Body of pancreas (tissue), 4 donors: ENCODE results near the gene HS6ST3. TPM values are rescaled to one million over a fixed set of nuclear protein-coding genes. Genes with fewer than 3 reads are reported as not detected.
A peak's percentile ranks its signal among the peaks of the same experiment; 100 is the strongest.

Experiments used
- ATAC-seq: fragments of 150-250 bp; one replicate; pipeline ENCODE4 v1.9.1; 2016
- DNase-seq, 4 donors: peaks; one replicate each; pipeline ENCODE4 v3.0.0-alpha.2; 2019
- H3K27ac ChIP-seq, 4 donors: fragments of 200-600 bp; sonication (generic); 1 replicate in 3 of 4; 2 replicates in 1 of 4; pipeline versions ENCODE4 v1.5.1 to v1.6.1; 2016 to 2019; ENCODE audit warnings: mild to moderate bottlenecking in 1 of 4, mixed read lengths in 1 of 4, moderate library complexity in 1 of 4
- H3K27me3 ChIP-seq, 2 donors: fragments of 200-600 bp; sonication (generic); one replicate each; pipeline ENCODE4 v1.6.0; 2016; ENCODE audit warnings: mild to moderate bottlenecking in 1 of 2
- H3K36me3 ChIP-seq, 2 donors: fragments of 200-600 bp; sonication (generic); replicated peaks in 1 of 2; 2 replicates each; pipeline ENCODE4 v1.5.1; 2016; ENCODE audit warnings: low read depth in 2 of 2; ENCODE audit not compliant: insufficient read depth in 1 of 2
- H3K4me1 ChIP-seq: fragments of 200-600 bp; sonication (generic); one replicate; pipeline ENCODE4 v1.6.0; 2016
- H3K4me3 ChIP-seq, 2 donors: fragments of 200-600 bp; sonication (generic); 1 replicate in 1 of 2; 2 replicates in 1 of 2; pipeline ENCODE4 v1.5.1; 2016 to 2019
- H3K9me3 ChIP-seq, 3 donors: fragments of 200-600 bp; sonication (generic); 1 replicate in 2 of 3; 2 replicates in 1 of 3; pipeline ENCODE4 v1.5.1; 2016
- CTCF ChIP-seq, 7 experiments: fragments of 450-650 bp in 4 of 7; fragments of 200-600 bp in 3 of 7; sonication (generic) in 3 of 7; IDR thresholded peaks; one replicate each; pipeline ENCODE4 v1.5.1; 2016 to 2019; ENCODE audit warnings: antibody characterized with exemption in 7 of 7
- POLR2A ChIP-seq, 3 donors: fragments of 450-650 bp; IDR thresholded peaks; one replicate each; pipeline ENCODE4 v1.6.1; 2016; ENCODE audit warnings: antibody characterized with exemption in 3 of 3, mild to moderate bottlenecking in 2 of 3
- WGBS, 2 donors: methylation state at CpG; one replicate each; pipeline ENCODE4 v1.1.5; 2017; 5-methylcytosine and 5-hydroxymethylcytosine counted together
- intact Hi-C: fragments of 100-400 bp; cut with DNase I; formaldehyde crosslinking; loops from one replicate; pipeline ENCODE4 v1.15.1; 2023
- total RNA-seq, 2 donors: library from RNA; depleted of rRNA; stranded (reverse); fragments of >200 nt; gene quantifications; one replicate each; pipeline ENCODE4 v1.1.0, GENCODE V29; 2016

Gene HS6ST3
- total RNA-seq, 2 donors from 2014 or later, result 1.3 to 2.3 TPM

GRCh38 chr13:96229356-96229755 is 139.4 kb downstream of the HS6ST3 start:
- DNase-seq (no peak), ATAC-seq (no peak)
- WGBS, 2 donors, result 31 to 38% methylated on average over 2 of the region's 2 CpGs
- Histone ChIP-seq H3K4me1 (no peaks in the 10 kb centered on the region), H3K36me3 (no peaks in the 10 kb centered on the region), H3K4me3 (no peak overlapping the region), H3K9me3 (no peaks in the 10 kb centered on the region), H3K27ac (no peak overlapping the region), H3K27me3 (no peaks in the 10 kb centered on the region)
- no peak for TF ChIP-seq POLR2A (IDR thresholded peaks at IDR 0.05)
- peak in 6 of 7 experiments; percentile 27 to 45 (median 38) for TF ChIP-seq CTCF (IDR thresholded peaks at IDR 0.05)
- intact Hi-C loops, result no loop called here

GRCh38 chr13:96238241-96238640 is 148.3 kb downstream of the HS6ST3 start:
- no peaks in the 10 kb centered on the region for H3K4me1 ChIP-seq
- intact Hi-C loops, result no loop called here
- no peak for DNase-seq
- no peaks in the 10 kb centered on the region for H3K36me3 ChIP-seq
- no peak overlapping the region for H3K27ac ChIP-seq
- no peaks in the 10 kb centered on the region for H3K9me3 ChIP-seq
- H3K27me3 ChIP-seq, result no peaks in the 10 kb centered on the region
- ATAC-seq, result no peak
- 80 to 88% methylated on average over 5 of the region's 5 CpGs for WGBS, 2 donors
- H3K4me3 ChIP-seq, result no peak overlapping the region
- TF ChIP-seq POLR2A (IDR thresholded peaks at IDR 0.05) (no peak), CTCF (IDR thresholded peaks at IDR 0.05) (no peak)

- ATAC-seq, result no peak
- TF ChIP-seq CTCF (IDR thresholded peaks at IDR 0.05), result no peak
- no peak for TF ChIP-seq POLR2A (IDR thresholded peaks at IDR 0.05)
Observed at GRCh38 chr13:96238861-96239260, 149.0 kb downstream of the HS6ST3 start.

GRCh38 chr13:96243376-96243775 is 153.5 kb downstream of the HS6ST3 start:
- Histone ChIP-seq H3K36me3 (no peaks in the 10 kb centered on the region), H3K27ac (no peak overlapping the region), H3K27me3 (no peaks in the 10 kb centered on the region), H3K4me3 (no peak overlapping the region), H3K4me1 (no peaks in the 10 kb centered on the region), H3K9me3 (no peaks in the 10 kb centered on the region)
- no peak for TF ChIP-seq POLR2A (IDR thresholded peaks at IDR 0.05)
- no peak for TF ChIP-seq CTCF (IDR thresholded peaks at IDR 0.05)
- ATAC-seq (no peak), DNase-seq (no peak)
- 61 to 70% methylated on average over 1 of the region's 1 CpG for WGBS, 2 donors
- intact Hi-C loops, result no loop called here

More at GRCh38 chr13:96238861-96239260, 149.0 kb downstream of the HS6ST3 start:
- DNase-seq, result no peak
- Histone ChIP-seq H3K36me3 (no peaks in the 10 kb centered on the region), H3K27me3 (no peaks in the 10 kb centered on the region), H3K27ac (no peak overlapping the region), H3K4me1 (no peaks in the 10 kb centered on the region), H3K4me3 (no peak overlapping the region), H3K9me3 (no peaks in the 10 kb centered on the region)
- WGBS, 2 donors, result 47 to 49% methylated on average over 5 of the region's 5 CpGs
- intact Hi-C loops, result no loop called here

- Histone ChIP-seq H3K9me3 (no peaks in the 10 kb centered on the region), H3K27me3 (no peaks in the 10 kb centered on the region), H3K4me1 (no peaks in the 10 kb centered on the region), H3K36me3 (no peaks in the 10 kb centered on the region), H3K4me3 (no peak overlapping the region), H3K27ac (no peak overlapping the region)
- intact Hi-C loops, result no loop called here
- ATAC-seq (no peak), DNase-seq (no peak)
- TF ChIP-seq CTCF (IDR thresholded peaks at IDR 0.05), result no peak
- no peak for TF ChIP-seq POLR2A (IDR thresholded peaks at IDR 0.05)
- 70 to 75% methylated on average over 2 of the region's 2 CpGs for WGBS, 2 donors
Observed at GRCh38 chr13:96248103-96248502, 158.2 kb downstream of the HS6ST3 start.
